Ovary (tissue), 9 donors: Measurements from ENCODE around the gene SERPINB8. TPM values are rescaled to one million over a fixed set of nuclear protein-coding genes. Genes with fewer than 3 reads are reported as not detected.

Experiments used
- DNase-seq, 5 donors: peaks; one replicate each; pipeline ENCODE4 v3.0.0-alpha.2; 2019 to 2020
- H3K27ac ChIP-seq, 2 donors: fragments of 200-600 bp; one replicate each; pipeline versions ENCODE4 v1.5.1 to v1.8.0; 2019 to 2022
- H3K27me3 ChIP-seq: fragments of 200-600 bp; one replicate; pipeline ENCODE4 v1.8.0; 2022
- H3K36me3 ChIP-seq: fragments of 200-600 bp; sonication (generic); one replicate; pipeline ENCODE4 v1.5.1; 2019
- H3K4me1 ChIP-seq: one replicate; pipeline ENCODE4 v1.8.1; 2013; ENCODE audit warnings: mild to moderate bottlenecking, moderate library complexity; ENCODE audit not compliant: insufficient read depth
- H3K4me3 ChIP-seq: fragments of 200-600 bp; sonication (generic); one replicate; pipeline ENCODE4 v1.5.1; 2017
- H3K9me3 ChIP-seq, 2 donors: fragments of 200-600 bp in 1 of 2; sonication (generic) in 1 of 2; one replicate each; pipeline versions ENCODE4 v1.5.1 to v1.8.1; 2013 to 2019; ENCODE audit warnings: mild to moderate bottlenecking in 1 of 2, moderate library complexity in 1 of 2
- EP300 ChIP-seq: sonication (generic); formaldehyde crosslinking; IDR thresholded peaks from one replicate; pipeline ENCODE4 v1.6.1; 2017; ENCODE audit warnings: antibody characterized with exemption
- POLR2A ChIP-seq: fragments of 450-650 bp; IDR thresholded peaks from one replicate; pipeline ENCODE4 v1.6.1; 2017; ENCODE audit warnings: antibody characterized with exemption, mild to moderate bottlenecking, moderate library complexity
- WGBS, 3 donors: extraction: QIAGEN DNeasy Blood & Tissue Kit in 1 of 3; methylation state at CpG; one replicate each; pipeline versions ENCODE4 v1.1.5 to v1.1.7; 2013 to 2017; 5-methylcytosine and 5-hydroxymethylcytosine counted together
- intact Hi-C, 4 donors: fragments of 100-400 bp; cut with DNase I; formaldehyde crosslinking; loops; one replicate each; pipeline versions ENCODE4 v1.11.0 to v1.15.1; 2022 to 2023
- polyA plus RNA-seq, 2 donors: library from polyadenylated mRNA; stranded (reverse); fragments of 200-250 nt in 1 of 2; fragments of 350-450 nt in 1 of 2; fragmentation: Illumina TruSeq in 1 of 2; extraction: RNeasy Lipid Tissue Mini Kit (QIAGEN cat#74804) in 1 of 2; gene quantifications; one replicate each; pipeline ENCODE4 v1.2.3, GENCODE V29; 2013 to 2014
- total RNA-seq, 7 donors: library from RNA; depleted of rRNA in 2 of 7; stranded (reverse); fragments of >200 nt in 2 of 7; fragmentation: NEBNext Ultra II Directional in 3 of 7; extraction: Animal tissue kit (Norgen Biotek cat#: 25700) in 3 of 7; gene quantifications; one replicate each; pipeline versions ENCODE4 v1.1.0 to v1.2.4, GENCODE V29; 2016 to 2023
- TF ChIP-seq, protein P1 (sequence below), 3 donors: fragments of 450-650 bp in 2 of 3; fragments of 200-600 bp in 1 of 3; IDR thresholded peaks; one replicate each; pipeline versions ENCODE4 v1.5.1 to v1.8.0; 2016 to 2022; ENCODE audit warnings: antibody characterized with exemption in 3 of 3, mild to moderate bottlenecking in 1 of 3
- donor health status: DM: no; HTN: no; CAD: no; lungs with moderate emphysema.
- donor health status: DM: no; HTN: no; CAD: no.
- donor health status: Bipolar disorder and iron deficiency.
- donor health status: DM: yes; HTN: yes; CAD: no.
- donor health status: DM: no; HTN: no; CAD: no.
- donor health status: DM: yes; HTN: yes; CAD: no.

Gene SERPINB8
- total and polyA plus RNA-seq, 9 donors = 4.4 to 10.7 (median 6.9) TPM

DNA sequence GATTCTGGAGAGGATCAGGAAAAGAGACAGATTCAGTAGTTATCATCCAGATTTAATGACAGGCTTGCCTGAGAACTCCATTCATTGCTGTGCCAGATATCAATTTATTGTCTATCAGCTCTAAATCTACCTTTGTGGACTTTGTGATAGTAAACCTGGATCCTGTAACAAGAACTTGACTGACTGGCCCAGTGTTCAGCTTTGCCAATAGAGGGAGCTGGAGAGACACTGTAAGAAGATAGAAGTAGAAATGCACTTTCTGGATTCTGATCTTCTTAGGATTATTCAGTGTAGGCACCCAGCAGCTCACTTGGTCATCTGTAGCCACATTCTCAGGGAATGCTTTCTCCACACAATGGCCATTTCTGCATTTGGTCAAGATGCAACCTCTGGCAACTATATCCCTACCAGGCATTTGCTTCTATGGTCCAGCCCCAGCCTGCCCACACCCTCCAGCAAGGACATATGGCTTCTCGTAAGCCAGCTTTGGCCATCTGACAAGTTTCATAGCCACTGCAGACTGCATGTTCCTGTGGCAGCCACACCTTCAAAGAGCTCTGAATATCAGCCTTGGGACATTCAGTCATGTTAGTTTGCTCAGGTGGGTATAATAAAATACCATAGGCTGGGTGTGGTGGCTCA, 6.1 kb upstream of the SERPINB8 start:
- WGBS, 3 donors = 32 to 52% (median 42%) methylated on average over 1 of the region's 1 CpG
- intact Hi-C loops = no loop called here
- no peaks in the 10 kb centered on the region for H3K4me1 ChIP-seq

DNA sequence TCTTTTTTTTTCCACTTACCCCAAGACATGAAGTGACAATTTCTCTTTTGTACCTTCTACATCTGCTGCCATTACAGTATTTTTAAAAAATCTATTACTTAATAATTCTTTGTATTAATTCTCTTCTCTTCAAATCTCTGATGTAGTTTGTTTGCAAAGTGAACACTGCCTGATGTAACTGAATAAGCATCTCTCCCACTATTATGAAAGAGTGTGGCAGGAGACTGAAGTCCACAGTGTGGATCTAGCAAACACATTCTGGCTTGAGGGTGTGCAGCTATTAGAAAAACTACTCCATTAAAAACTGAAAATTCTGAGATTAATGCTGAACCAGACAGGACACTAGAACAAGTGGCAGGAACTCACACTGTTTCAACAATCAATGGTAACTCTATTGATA, 5.0 kb upstream of the SERPINB8 start:
- H3K9me3 ChIP-seq = no peaks in the 10 kb centered on the region
- no peaks in the 10 kb centered on the region for H3K27me3 ChIP-seq
- H3K4me3 ChIP-seq = no peak overlapping the region
- TF ChIP-seq EP300 (no peak), POLR2A (no peak)
- TF ChIP-seq, protein P1, sequence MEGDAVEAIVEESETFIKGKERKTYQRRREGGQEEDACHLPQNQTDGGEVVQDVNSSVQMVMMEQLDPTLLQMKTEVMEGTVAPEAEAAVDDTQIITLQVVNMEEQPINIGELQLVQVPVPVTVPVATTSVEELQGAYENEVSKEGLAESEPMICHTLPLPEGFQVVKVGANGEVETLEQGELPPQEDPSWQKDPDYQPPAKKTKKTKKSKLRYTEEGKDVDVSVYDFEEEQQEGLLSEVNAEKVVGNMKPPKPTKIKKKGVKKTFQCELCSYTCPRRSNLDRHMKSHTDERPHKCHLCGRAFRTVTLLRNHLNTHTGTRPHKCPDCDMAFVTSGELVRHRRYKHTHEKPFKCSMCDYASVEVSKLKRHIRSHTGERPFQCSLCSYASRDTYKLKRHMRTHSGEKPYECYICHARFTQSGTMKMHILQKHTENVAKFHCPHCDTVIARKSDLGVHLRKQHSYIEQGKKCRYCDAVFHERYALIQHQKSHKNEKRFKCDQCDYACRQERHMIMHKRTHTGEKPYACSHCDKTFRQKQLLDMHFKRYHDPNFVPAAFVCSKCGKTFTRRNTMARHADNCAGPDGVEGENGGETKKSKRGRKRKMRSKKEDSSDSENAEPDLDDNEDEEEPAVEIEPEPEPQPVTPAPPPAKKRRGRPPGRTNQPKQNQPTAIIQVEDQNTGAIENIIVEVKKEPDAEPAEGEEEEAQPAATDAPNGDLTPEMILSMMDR (IDR thresholded peaks at IDR 0.05) = no peak
- intact Hi-C loops = no loop called here
- no peak for DNase-seq
- peaks cover 3% of the 10 kb centered on the region for H3K4me1 ChIP-seq
- no peak overlapping the region for H3K27ac ChIP-seq
- no peaks in the 10 kb centered on the region for H3K36me3 ChIP-seq

More for the DNA sequence above, 6.1 kb upstream of the SERPINB8 start:
- no peak for TF ChIP-seq EP300
- TF ChIP-seq, protein P1 (IDR thresholded peaks at IDR 0.05) = peak; percentile 27 to 57 (median 29)
- Histone ChIP-seq H3K27me3 (no peaks in the 10 kb centered on the region), H3K4me3 (no peak overlapping the region), H3K9me3 (no peaks in the 10 kb centered on the region), H3K27ac (no peak overlapping the region), H3K36me3 (no peaks in the 10 kb centered on the region)
- peak in 2 of 5 donors; percentile 17 to 29 for DNase-seq

GRCh38 chr18:63965716-63966330, 4.1 kb upstream of the SERPINB8 start:
- TF ChIP-seq POLR2A (no peak), EP300 (no peak)
- TF ChIP-seq, protein P1 (IDR thresholded peaks at IDR 0.05) = no peak
- H3K27ac ChIP-seq = no peak overlapping the region
- no peaks in the 10 kb centered on the region for H3K9me3 ChIP-seq
- H3K4me1 ChIP-seq = peaks cover 3% of the 10 kb centered on the region
- 83 to 84% (median 83%) methylated on average over 5 of the region's 5 CpGs for WGBS, 3 donors
- no peak overlapping the region for H3K4me3 ChIP-seq
- no peaks in the 10 kb centered on the region for H3K36me3 ChIP-seq
- intact Hi-C loops = no loop called here
- H3K27me3 ChIP-seq = no peaks in the 10 kb centered on the region
- no peak for DNase-seq

DNA sequence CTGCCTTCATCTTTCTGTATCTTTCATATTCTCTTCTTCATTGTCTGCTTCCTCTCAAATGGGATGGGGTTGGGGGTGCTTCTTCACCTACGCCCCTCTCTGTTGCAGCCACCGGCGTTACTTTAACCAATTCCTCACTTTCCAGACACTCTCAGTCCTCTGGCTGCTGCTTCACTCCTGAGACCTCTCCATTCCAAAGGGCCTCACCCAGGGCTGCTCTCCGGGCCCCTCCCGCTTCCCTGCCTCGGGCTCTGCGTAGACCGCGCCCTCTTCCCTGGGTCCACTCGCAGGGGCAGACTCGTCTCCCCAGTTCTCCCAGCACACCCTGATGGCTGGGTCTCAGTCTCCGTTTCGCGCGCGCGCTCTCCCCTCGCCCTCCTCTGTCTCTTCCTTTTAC, 926 bp downstream of the SERPINB8 start:
- 19 to 28% (median 20%) methylated on average over 18 of the region's 18 CpGs for WGBS, 3 donors
- Histone ChIP-seq H3K27me3 (no peaks in the 10 kb centered on the region), H3K9me3 (no peaks in the 10 kb centered on the region), H3K4me3 (peak overlapping the region; percentile 92), H3K36me3 (no peaks in the 10 kb centered on the region), H3K27ac (peak overlapping the region; percentile 23 to 92), H3K4me1 (peaks cover 3% of the 10 kb centered on the region)
- intact Hi-C loops = no loop called here
- peak; percentile 41 to 61 (median 49) for DNase-seq
- TF ChIP-seq POLR2A = no peak
- TF ChIP-seq, protein P1 (IDR thresholded peaks at IDR 0.05) = no peak
- no peak for TF ChIP-seq EP300
